Measurements from ENCODE around the gene IDI2. TPM values are rescaled to one million over a fixed set of nuclear protein-coding genes. Genes with fewer than 3 reads are reported as not detected.
A peak's percentile ranks its signal among the peaks of the same experiment; 100 is the strongest.

IDI2 gene
- total and polyA plus RNA-seq, 2 of the 13 experiments (the other 11 are each of a cell fraction or from before 2014, with no cell fraction given): not detected

DNA sequence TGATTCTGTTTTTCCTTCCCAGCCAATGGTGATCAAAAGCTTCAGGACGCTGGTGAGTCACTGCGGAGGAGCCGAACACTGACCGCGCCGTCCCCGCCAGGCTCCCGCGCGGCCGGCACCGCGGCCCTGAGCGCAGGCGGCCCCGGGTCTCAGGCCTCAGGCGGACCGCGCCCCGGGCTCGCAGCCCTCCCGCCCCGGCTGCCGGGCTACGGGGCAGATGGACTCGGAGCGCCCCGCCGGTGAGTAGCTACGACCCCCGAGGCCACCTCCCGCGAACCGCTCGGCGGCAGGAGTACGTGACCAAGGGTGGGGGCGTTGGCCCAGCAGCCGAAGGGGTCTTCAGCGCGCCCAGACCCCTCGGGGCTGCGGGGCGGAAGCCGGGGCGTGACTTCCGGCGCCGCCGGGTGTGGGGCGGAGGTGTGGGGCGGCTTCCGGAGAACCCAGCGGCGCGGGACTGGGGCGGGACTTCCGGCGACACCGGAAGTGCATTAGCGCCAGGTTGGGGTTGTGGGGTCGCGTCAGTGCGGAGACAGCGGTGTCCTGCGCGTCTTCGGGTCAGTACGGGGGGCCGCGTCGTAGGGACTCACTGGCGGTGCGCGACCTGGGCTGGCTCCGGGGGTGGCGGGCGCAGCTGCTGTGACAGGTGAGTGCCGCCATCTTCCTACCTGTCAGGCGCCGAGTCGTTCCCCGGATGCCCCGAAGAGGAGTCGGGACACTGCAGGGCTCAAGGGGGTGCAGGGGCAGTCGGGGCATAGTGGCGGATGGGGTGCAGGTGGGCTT, 30.9 kb upstream of the IDI2 start, which contains the start of gene WDR37 (continued):
- TF ChIP-seq ZNF382 (CRISPR knock-in tag; IDR thresholded peaks at IDR 0.05; ENCODE audit: borderline replicate concordance) (no peak), ATF7 (IDR thresholded peaks at IDR 0.05) (no peak), ATF7 (CRISPR knock-in tag; IDR thresholded peaks at IDR 0.05) (no peak), MIXL1 (CRISPR knock-in tag; IDR thresholded peaks at IDR 0.05) (no peak), SRSF9 (IDR thresholded peaks at IDR 0.05; ENCODE audit: borderline replicate concordance, insufficient read depth, low read depth, low read length, poor library complexity, severe bottlenecking) (no peak), ZFP82 (CRISPR knock-in tag; IDR thresholded peaks at IDR 0.05; ENCODE audit: borderline replicate concordance) (peak; percentile 66; the same call in 1 of the 2 replicates), ZBTB20 (CRISPR knock-in tag; IDR thresholded peaks at IDR 0.05; ENCODE audit: borderline replicate concordance, low read depth) (no peak), TBX2 (CRISPR knock-in tag; IDR thresholded peaks at IDR 0.05; ENCODE audit: borderline replicate concordance) (peak; percentile 80), MED13 (CRISPR knock-in tag; IDR thresholded peaks at IDR 0.05) (0 out of 2 replicates have a peak, but pooled peaks have one; percentile 2), SNAPC2 (CRISPR knock-in tag; IDR thresholded peaks at IDR 0.05) (no peak), DNMT3B (CRISPR knock-in tag; conservative IDR thresholded peaks at IDR 0.05) (no peak), ZBTB38 (CRISPR knock-in tag; IDR thresholded peaks at IDR 0.05) (0 out of 2 replicates have a peak, but pooled peaks have one; percentile 20), ZNF775 (CRISPR knock-in tag; IDR thresholded peaks at IDR 0.05; ENCODE audit: borderline replicate concordance) (no peak), ISX (CRISPR knock-in tag; conservative IDR thresholded peaks at IDR 0.05) (no peak), STAT5B (CRISPR knock-in tag; IDR thresholded peaks at IDR 0.05) (no peak), KDM3A (CRISPR knock-in tag; IDR thresholded peaks at IDR 0.05; ENCODE audit: low read depth) (peak; percentile 95), ZNF256 (CRISPR knock-in tag; conservative IDR thresholded peaks at IDR 0.05) (no peak), XBP1 (CRISPR knock-in tag; IDR thresholded peaks at IDR 0.05) (no peak), ZNF337 (CRISPR knock-in tag; IDR thresholded peaks at IDR 0.05; ENCODE audit: borderline replicate concordance, low read depth) (no peak), HNRNPK (IDR thresholded peaks at IDR 0.05; ENCODE audit: low read depth, low read length, poor library complexity, severe bottlenecking) (peak; percentile 80), NPAS2 (CRISPR knock-in tag; IDR thresholded peaks at IDR 0.05; ENCODE audit: borderline replicate concordance) (no peak)
- TF ChIP-seq, protein P1, sequence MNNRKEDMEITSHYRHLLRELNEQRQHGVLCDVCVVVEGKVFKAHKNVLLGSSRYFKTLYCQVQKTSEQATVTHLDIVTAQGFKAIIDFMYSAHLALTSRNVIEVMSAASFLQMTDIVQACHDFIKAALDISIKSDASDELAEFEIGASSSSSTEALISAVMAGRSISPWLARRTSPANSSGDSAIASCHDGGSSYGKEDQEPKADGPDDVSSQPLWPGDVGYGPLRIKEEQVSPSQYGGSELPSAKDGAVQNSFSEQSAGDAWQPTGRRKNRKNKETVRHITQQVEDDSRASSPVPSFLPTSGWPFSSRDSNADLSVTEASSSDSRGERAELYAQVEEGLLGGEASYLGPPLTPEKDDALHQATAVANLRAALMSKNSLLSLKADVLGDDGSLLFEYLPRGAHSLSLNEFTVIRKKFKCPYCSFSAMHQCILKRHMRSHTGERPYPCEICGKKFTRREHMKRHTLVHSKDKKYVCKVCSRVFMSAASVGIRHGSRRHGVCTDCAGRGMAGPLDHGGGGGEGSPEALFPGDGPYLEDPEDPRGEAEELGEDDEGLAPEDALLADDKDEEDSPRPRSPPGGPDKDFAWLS (CRISPR knock-in tag; IDR thresholded peaks at IDR 0.05; ENCODE audit: borderline replicate concordance): 0 out of 2 replicates have a peak, but pooled peaks have one; percentile 51
- TF ChIP-seq, protein P2, sequence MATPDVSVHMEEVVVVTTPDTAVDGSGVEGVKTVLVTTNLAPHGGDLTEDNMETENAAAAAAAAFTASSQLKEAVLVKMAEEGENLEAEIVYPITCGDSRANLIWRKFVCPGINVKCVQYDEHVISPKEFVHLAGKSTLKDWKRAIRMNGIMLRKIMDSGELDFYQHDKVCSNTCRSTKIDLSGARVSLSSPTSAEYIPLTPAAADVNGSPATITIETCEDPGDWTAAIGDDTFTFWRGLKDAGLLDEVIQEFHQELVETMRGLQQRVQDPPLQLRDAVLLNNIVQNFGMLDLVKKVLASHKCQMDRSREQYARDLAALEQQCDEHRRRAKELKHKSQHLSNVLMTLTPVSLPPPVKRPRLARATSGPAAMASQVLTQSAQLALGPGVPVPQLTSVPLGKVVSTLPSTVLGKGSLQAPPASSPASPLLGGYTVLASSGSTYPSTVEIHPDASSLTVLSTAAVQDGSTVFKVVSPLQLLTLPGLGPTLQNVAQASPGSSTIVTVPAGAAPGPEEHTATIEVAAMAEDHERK (CRISPR knock-in tag; IDR thresholded peaks at IDR 0.05; ENCODE audit: low read depth): peak; percentile 52; the same call in 1 of the 2 replicates
- TF ChIP-seq, protein P3, sequence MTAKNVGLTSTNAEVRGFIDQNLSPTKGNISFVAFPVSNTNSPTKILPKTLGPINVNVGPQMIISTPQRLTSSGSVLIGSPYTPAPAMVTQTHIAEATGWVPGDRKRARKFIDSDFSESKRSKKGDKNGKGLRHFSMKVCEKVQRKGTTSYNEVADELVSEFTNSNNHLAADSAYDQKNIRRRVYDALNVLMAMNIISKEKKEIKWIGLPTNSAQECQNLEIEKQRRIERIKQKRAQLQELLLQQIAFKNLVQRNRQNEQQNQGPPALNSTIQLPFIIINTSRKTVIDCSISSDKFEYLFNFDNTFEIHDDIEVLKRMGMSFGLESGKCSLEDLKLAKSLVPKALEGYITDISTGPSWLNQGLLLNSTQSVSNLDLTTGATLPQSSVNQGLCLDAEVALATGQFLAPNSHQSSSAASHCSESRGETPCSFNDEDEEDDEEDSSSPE (CRISPR knock-in tag; IDR thresholded peaks at IDR 0.05): peak; percentile 51; the same call in 1 of the 2 replicates
